H1 (cell line): ENCODE data around the gene HEBP1. TPM values are rescaled to one million over a fixed set of nuclear protein-coding genes. Genes with fewer than 3 reads are reported as not detected.

Experiments used
- CEBPB ChIP-seq: IDR thresholded peaks from 2 replicates; pipeline ENCODE4 v1.6.1; 2012; ENCODE audit warnings: low read depth, low read length
- CHD1 ChIP-seq: IDR thresholded peaks from 2 replicates; pipeline ENCODE4 v1.6.1; 2012; ENCODE audit warnings: low read depth, low read length, improper control_type of control experiment
- CTCF ChIP-seq, 3 experiments: IDR thresholded peaks; 1 replicate in 2 of 3; 2 replicates in 1 of 3; pipeline versions ENCODE4 v1.5.1 to v1.6.1; 2011; ENCODE audit warnings: low read length in 3 of 3, mild to moderate bottlenecking in 3 of 3, inconsistent platforms in 2 of 3, low read depth in 1 of 3, moderate library complexity in 1 of 3; ENCODE audit not compliant: insufficient read depth in 1 of 3; ENCODE audit errors: control extremely low read depth in 1 of 3
- EGR1 ChIP-seq: IDR thresholded peaks from 2 replicates; pipeline ENCODE4 v1.6.1; 2011; ENCODE audit warnings: low read depth, low read length, borderline replicate concordance
- JUND ChIP-seq: IDR thresholded peaks from 2 replicates; pipeline ENCODE4 v1.6.1; 2011; ENCODE audit warnings: mild to moderate bottlenecking, improper control_type of control experiment, low read length
- SIRT6 ChIP-seq: IDR thresholded peaks from one replicate; pipeline ENCODE4 v1.7.1; 2012; ENCODE audit warnings: low read length, inconsistent platforms
- SP4 ChIP-seq: IDR thresholded peaks from 2 replicates; pipeline ENCODE4 v1.6.1; 2012; ENCODE audit warnings: low read length, inconsistent platforms
- TAF7 ChIP-seq: optimal IDR thresholded peaks from 2 replicates; pipeline ENCODE3; 2011; ENCODE audit warnings: low read depth, mild to moderate bottlenecking, inconsistent platforms, low read length, moderate library complexity, borderline replicate concordance
- TBP ChIP-seq: IDR thresholded peaks from 2 replicates; pipeline ENCODE4 v1.6.1; 2011; ENCODE audit warnings: low read depth, low read length, improper control_type of control experiment
- TCF12 ChIP-seq: IDR thresholded peaks from 2 replicates; pipeline ENCODE4 v1.6.1; 2011; ENCODE audit warnings: low read depth, mild to moderate bottlenecking, low read length
- polyA plus RNA-seq, 7 experiments: library from polyadenylated mRNA; depleted of rRNA in 3 of 7; stranded (reverse) in 5 of 7; unstranded in 2 of 7; fragments of >200 nt in 5 of 7; fragments of 200-250 nt in 2 of 7; gene quantifications; 1 replicate in 5 of 7; 2 replicates in 1 of 7; 4 replicates in 1 of 7; pipeline versions ENCODE4 v1.2.1 to v1.2.3, GENCODE V29; 2011 to 2013; ENCODE audit warnings: missing spikeins in 2 of 7, mixed read lengths in 2 of 7
- total RNA-seq: library from RNA; stranded (reverse); fragmentation: NEBNext Ultra II Directional; extraction: Animal tissue kit (Norgen Biotek cat#: 25700); gene quantifications from 2 replicates; pipeline ENCODE4 v1.2.1, GENCODE V29; 2021
- TF ChIP-seq, protein P1 (sequence below): fragments of 300-600 bp; sonication (generic); IDR thresholded peaks from 2 replicates; pipeline ENCODE4 v1.7.1; 2012; ENCODE audit warnings: low read length, moderate library complexity, mild to moderate bottlenecking, inconsistent platforms; ENCODE audit not compliant: insufficient replicate concordance

HEBP1 gene
- total and polyA plus RNA-seq, 2 of the 8 experiments (the other 6 are each of a cell fraction or from before 2014, with no cell fraction given), result 30.8 to 56.1 TPM

- TF ChIP-seq, protein P1, sequence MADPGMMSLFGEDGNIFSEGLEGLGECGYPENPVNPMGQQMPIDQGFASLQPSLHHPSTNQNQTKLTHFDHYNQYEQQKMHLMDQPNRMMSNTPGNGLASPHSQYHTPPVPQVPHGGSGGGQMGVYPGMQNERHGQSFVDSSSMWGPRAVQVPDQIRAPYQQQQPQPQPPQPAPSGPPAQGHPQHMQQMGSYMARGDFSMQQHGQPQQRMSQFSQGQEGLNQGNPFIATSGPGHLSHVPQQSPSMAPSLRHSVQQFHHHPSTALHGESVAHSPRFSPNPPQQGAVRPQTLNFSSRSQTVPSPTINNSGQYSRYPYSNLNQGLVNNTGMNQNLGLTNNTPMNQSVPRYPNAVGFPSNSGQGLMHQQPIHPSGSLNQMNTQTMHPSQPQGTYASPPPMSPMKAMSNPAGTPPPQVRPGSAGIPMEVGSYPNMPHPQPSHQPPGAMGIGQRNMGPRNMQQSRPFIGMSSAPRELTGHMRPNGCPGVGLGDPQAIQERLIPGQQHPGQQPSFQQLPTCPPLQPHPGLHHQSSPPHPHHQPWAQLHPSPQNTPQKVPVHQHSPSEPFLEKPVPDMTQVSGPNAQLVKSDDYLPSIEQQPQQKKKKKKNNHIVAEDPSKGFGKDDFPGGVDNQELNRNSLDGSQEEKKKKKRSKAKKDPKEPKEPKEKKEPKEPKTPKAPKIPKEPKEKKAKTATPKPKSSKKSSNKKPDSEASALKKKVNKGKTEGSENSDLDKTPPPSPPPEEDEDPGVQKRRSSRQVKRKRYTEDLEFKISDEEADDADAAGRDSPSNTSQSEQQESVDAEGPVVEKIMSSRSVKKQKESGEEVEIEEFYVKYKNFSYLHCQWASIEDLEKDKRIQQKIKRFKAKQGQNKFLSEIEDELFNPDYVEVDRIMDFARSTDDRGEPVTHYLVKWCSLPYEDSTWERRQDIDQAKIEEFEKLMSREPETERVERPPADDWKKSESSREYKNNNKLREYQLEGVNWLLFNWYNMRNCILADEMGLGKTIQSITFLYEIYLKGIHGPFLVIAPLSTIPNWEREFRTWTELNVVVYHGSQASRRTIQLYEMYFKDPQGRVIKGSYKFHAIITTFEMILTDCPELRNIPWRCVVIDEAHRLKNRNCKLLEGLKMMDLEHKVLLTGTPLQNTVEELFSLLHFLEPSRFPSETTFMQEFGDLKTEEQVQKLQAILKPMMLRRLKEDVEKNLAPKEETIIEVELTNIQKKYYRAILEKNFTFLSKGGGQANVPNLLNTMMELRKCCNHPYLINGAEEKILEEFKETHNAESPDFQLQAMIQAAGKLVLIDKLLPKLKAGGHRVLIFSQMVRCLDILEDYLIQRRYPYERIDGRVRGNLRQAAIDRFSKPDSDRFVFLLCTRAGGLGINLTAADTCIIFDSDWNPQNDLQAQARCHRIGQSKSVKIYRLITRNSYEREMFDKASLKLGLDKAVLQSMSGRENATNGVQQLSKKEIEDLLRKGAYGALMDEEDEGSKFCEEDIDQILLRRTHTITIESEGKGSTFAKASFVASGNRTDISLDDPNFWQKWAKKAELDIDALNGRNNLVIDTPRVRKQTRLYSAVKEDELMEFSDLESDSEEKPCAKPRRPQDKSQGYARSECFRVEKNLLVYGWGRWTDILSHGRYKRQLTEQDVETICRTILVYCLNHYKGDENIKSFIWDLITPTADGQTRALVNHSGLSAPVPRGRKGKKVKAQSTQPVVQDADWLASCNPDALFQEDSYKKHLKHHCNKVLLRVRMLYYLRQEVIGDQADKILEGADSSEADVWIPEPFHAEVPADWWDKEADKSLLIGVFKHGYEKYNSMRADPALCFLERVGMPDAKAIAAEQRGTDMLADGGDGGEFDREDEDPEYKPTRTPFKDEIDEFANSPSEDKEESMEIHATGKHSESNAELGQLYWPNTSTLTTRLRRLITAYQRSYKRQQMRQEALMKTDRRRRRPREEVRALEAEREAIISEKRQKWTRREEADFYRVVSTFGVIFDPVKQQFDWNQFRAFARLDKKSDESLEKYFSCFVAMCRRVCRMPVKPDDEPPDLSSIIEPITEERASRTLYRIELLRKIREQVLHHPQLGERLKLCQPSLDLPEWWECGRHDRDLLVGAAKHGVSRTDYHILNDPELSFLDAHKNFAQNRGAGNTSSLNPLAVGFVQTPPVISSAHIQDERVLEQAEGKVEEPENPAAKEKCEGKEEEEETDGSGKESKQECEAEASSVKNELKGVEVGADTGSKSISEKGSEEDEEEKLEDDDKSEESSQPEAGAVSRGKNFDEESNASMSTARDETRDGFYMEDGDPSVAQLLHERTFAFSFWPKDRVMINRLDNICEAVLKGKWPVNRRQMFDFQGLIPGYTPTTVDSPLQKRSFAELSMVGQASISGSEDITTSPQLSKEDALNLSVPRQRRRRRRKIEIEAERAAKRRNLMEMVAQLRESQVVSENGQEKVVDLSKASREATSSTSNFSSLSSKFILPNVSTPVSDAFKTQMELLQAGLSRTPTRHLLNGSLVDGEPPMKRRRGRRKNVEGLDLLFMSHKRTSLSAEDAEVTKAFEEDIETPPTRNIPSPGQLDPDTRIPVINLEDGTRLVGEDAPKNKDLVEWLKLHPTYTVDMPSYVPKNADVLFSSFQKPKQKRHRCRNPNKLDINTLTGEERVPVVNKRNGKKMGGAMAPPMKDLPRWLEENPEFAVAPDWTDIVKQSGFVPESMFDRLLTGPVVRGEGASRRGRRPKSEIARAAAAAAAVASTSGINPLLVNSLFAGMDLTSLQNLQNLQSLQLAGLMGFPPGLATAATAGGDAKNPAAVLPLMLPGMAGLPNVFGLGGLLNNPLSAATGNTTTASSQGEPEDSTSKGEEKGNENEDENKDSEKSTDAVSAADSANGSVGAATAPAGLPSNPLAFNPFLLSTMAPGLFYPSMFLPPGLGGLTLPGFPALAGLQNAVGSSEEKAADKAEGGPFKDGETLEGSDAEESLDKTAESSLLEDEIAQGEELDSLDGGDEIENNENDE, result no peak
- TF ChIP-seq CTCF (IDR thresholded peaks at IDR 0.05; ENCODE audit: control extremely low read depth in 1 of 3, insufficient read depth in 1 of 3, low read depth in 1 of 3, low read length in 3 of 3) (no peak), SP4 (no peak), CHD1 (no peak), SIRT6 (no peak), JUND (no peak), TCF12 (no peak), CEBPB (no peak), EGR1 (no peak), TBP (no peak), TAF7 (no peak)
These were observed 27.0 kb upstream of the HEBP1 start (continued) for GRCh38 chr12:13027032-13027431.
